MM.1S (cell line): ENCODE measurements around the gene NCOA3.

Experiments used
- DNase-seq: peaks from one replicate; pipeline ENCODE4 v3.0.0-alpha.2; 2015
- H2AFZ ChIP-seq: fragments of 300-600 bp; sonication (generic); 2 replicates; pipeline ENCODE4 v1.6.0; 2016; ENCODE audit warnings: antibody characterized with exemption, low read length
- H3F3A ChIP-seq: fragments of 300-600 bp; sonication (generic); 2 replicates; pipeline ENCODE4 v1.6.1; 2016; ENCODE audit warnings: mild to moderate bottlenecking, antibody characterized with exemption, low read length, moderate library complexity, mixed read lengths; ENCODE audit not compliant: insufficient read depth
- H3K27ac ChIP-seq: fragments of 300-600 bp; sonication (generic); 2 replicates; pipeline ENCODE4 v1.5.1; 2016; ENCODE audit warnings: mild to moderate bottlenecking, low read length
- H3K27me3 ChIP-seq: fragments of 300-600 bp; sonication (generic); replicated peaks from 2 replicates; pipeline ENCODE4 v1.6.0; 2016; ENCODE audit warnings: low read length; ENCODE audit not compliant: insufficient read depth
- H3K36me3 ChIP-seq: fragments of 300-600 bp; sonication (generic); replicated peaks from 2 replicates; pipeline ENCODE4 v1.6.1; 2016; ENCODE audit warnings: mild to moderate bottlenecking, low read length, mixed read lengths; ENCODE audit not compliant: insufficient read depth
- H3K4me1 ChIP-seq: fragments of 300-600 bp; sonication (generic); 2 replicates; pipeline ENCODE4 v1.6.1; 2016; ENCODE audit warnings: low read length, mixed read lengths
- H3K4me2 ChIP-seq: fragments of 300-600 bp; sonication (generic); 2 replicates; pipeline ENCODE4 v1.6.0; 2016; ENCODE audit warnings: low read depth, low read length
- H3K4me3 ChIP-seq: fragments of 300-600 bp; sonication (generic); 2 replicates; pipeline ENCODE4 v1.5.1; 2016; ENCODE audit warnings: low read length, mixed read lengths
- H3K79me2 ChIP-seq: fragments of 300-600 bp; sonication (generic); 2 replicates; pipeline ENCODE4 v1.6.1; 2016; ENCODE audit warnings: mixed run types, low read length, mixed read lengths
- H3K9ac ChIP-seq: fragments of 300-600 bp; sonication (generic); 2 replicates; pipeline ENCODE4 v1.6.1; 2016; ENCODE audit warnings: low read length, mixed read lengths
- H3K9me2 ChIP-seq: fragments of 300-600 bp; sonication (generic); replicated peaks from 2 replicates; pipeline ENCODE4 v1.6.1; 2016; ENCODE audit warnings: mild to moderate bottlenecking, low read length, mixed read lengths; ENCODE audit not compliant: insufficient read depth
- H3K9me3 ChIP-seq: fragments of 300-600 bp; sonication (generic); replicated peaks from 2 replicates; pipeline ENCODE4 v1.6.1; 2016; ENCODE audit warnings: mild to moderate bottlenecking, low read length, mixed read lengths; ENCODE audit not compliant: insufficient read depth
- H4K20me1 ChIP-seq: fragments of 300-600 bp; sonication (generic); 2 replicates; pipeline ENCODE4 v1.6.1; 2016; ENCODE audit warnings: mild to moderate bottlenecking, low read length, moderate library complexity, mixed read lengths; ENCODE audit not compliant: insufficient read depth
- CTCF ChIP-seq: fragments of 300-600 bp; sonication (generic); IDR thresholded peaks from 2 replicates; pipeline ENCODE4 v1.5.1; 2016; ENCODE audit warnings: antibody characterized with exemption, low read length, mixed read lengths
- EZH2 ChIP-seq: fragments of 300-600 bp; sonication (generic); optimal IDR thresholded peaks from 2 replicates; pipeline ENCODE3; 2017; ENCODE audit warnings: low read depth, mild to moderate bottlenecking, antibody characterized with exemption, low read length, mixed read lengths
- EZH2phosphoT487 ChIP-seq: fragments of 300-600 bp; sonication (generic); IDR thresholded peaks from 2 replicates; pipeline ENCODE4 v1.6.1; 2018; ENCODE audit warnings: antibody characterized with exemption, low read length

Gene NCOA3

GRCh38 chr20:47454298-47455132 lies 47.2 kb upstream of the NCOA3 start:
- H4K20me1 ChIP-seq = no peaks in the 10 kb centered on the region
- no peak overlapping the region for H2AFZ ChIP-seq
- H3F3A ChIP-seq = peaks cover 9% of the 10 kb centered on the region; the same call in 1 of the 2 replicates
- H3K27ac ChIP-seq = no peak overlapping the region
- H3K9ac ChIP-seq = no peak overlapping the region
- no peak for DNase-seq
- no peaks in the 10 kb centered on the region for H3K79me2 ChIP-seq
- H3K4me1 ChIP-seq = peaks cover 15% of the 10 kb centered on the region
- H3K9me3 ChIP-seq = no peaks in the 10 kb centered on the region
- no peaks in the 10 kb centered on the region for H3K36me3 ChIP-seq
- no peaks in the 10 kb centered on the region for H3K9me2 ChIP-seq
- TF ChIP-seq EZH2phosphoT487 (no peak), EZH2 (no peak), CTCF (no peak)
- H3K27me3 ChIP-seq = no peaks in the 10 kb centered on the region
- no peak overlapping the region for H3K4me3 ChIP-seq
- H3K4me2 ChIP-seq = no peak overlapping the region

- H3K79me2 ChIP-seq = no peaks in the 10 kb centered on the region
- H3K4me1 ChIP-seq = peaks cover 15% of the 10 kb centered on the region
- no peak overlapping the region for H3K4me2 ChIP-seq
- H3K9me2 ChIP-seq = no peaks in the 10 kb centered on the region
- no peaks in the 10 kb centered on the region for H4K20me1 ChIP-seq
- H3K36me3 ChIP-seq = no peaks in the 10 kb centered on the region
- H3K9me3 ChIP-seq = no peaks in the 10 kb centered on the region
- TF ChIP-seq CTCF (no peak), EZH2 (no peak), EZH2phosphoT487 (no peak)
- H3F3A ChIP-seq = peaks cover 9% of the 10 kb centered on the region; the same call in 1 of the 2 replicates
- H3K4me3 ChIP-seq = no peak overlapping the region
- no peak overlapping the region for H2AFZ ChIP-seq
- H3K27ac ChIP-seq = no peak overlapping the region
- no peak for DNase-seq
- no peak overlapping the region for H3K9ac ChIP-seq
- H3K27me3 ChIP-seq = no peaks in the 10 kb centered on the region
These were observed 46.3 kb upstream of the NCOA3 start for GRCh38 chr20:47455133-47456040.

- H2AFZ ChIP-seq = no peak overlapping the region
- no peaks in the 10 kb centered on the region for H3K9me3 ChIP-seq
- H3K9me2 ChIP-seq = no peaks in the 10 kb centered on the region
- TF ChIP-seq EZH2phosphoT487 (no peak), EZH2 (no peak), CTCF (no peak)
- peaks cover 9% of the 10 kb centered on the region; the same call in 1 of the 2 replicates for H3F3A ChIP-seq
- H3K36me3 ChIP-seq = no peaks in the 10 kb centered on the region
- H3K27me3 ChIP-seq = no peaks in the 10 kb centered on the region
- H3K4me2 ChIP-seq = no peak overlapping the region
- H4K20me1 ChIP-seq = no peaks in the 10 kb centered on the region
- no peak overlapping the region for H3K4me3 ChIP-seq
- no peak overlapping the region for H3K9ac ChIP-seq
- peaks cover 15% of the 10 kb centered on the region for H3K4me1 ChIP-seq
- no peak for DNase-seq
- no peaks in the 10 kb centered on the region for H3K79me2 ChIP-seq
- no peak overlapping the region for H3K27ac ChIP-seq
These were observed 45.6 kb upstream of the NCOA3 start for GRCh38 chr20:47456041-47456537.
